GM19463 (cell line): Measurements from ENCODE around the gene ZDHHC1.
A peak's percentile ranks its signal among the peaks of the same experiment; 100 is the strongest.

Experiments used
- ATAC-seq: cut with Tn5 transposase; IDR thresholded peaks from one replicate; pipeline ENCODE4 v1.9.1; 2021; ENCODE audit warnings: mild to moderate bottlenecking, moderate library complexity; ENCODE audit not compliant: unreplicated experiment

ZDHHC1 gene

DNA sequence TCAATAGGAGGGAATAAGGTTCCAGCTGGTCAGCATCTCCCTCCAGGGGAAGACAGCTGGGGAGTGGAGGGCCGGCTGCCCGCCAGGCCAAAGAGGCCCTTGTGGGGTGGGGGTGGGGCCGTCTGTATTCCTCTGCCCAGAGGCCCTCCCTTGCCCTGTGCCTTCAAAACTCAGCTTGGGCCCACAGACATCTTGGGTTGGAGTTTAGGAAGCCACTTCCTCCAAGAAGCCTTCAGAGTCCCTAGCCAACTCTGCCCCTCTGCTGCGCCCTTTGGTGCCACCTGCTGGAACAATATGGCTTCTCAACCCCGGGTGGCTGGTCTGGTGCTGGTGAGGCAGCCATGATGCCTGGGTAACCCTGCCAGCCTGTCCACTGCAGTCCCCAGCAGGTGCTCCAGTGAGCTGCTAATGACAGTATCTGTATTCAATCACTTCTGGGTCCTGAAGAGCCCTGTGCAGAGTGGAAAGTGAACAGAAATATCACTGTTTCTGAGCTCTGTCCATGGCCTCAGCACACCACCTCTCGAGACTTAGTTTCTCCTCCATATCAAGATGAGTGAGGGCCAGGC is 31.3 kb upstream of the ZDHHC1 start:
- ATAC-seq, result peak; percentile 57

DNA sequence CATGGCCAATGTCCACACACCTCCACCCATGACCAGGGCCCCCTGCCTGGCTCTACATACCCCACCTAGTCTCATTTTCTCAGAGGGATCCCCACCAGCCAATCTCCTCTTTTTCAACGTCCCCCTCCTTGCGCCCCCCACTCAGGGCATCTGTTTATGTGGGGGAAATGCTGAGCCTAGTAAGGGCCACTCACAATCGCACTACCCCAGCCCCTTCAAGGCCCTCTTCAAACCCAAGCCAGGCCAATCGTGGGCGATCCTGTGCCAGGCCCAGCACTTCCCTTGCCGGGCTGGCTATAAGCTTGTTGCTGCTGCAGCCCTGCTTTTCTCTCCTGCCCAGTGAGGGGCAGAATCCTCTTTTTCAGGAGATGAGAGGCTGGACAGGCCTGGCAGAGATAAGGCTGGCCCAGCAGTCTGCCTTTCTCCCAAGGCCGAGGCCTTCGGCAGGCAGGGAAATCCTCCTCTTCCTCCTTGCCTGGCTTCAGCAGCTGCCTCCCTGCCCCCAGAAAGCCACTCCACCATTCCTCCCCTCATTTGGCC is 30.8 kb upstream of the ZDHHC1 start:
- no peak for ATAC-seq

DNA sequence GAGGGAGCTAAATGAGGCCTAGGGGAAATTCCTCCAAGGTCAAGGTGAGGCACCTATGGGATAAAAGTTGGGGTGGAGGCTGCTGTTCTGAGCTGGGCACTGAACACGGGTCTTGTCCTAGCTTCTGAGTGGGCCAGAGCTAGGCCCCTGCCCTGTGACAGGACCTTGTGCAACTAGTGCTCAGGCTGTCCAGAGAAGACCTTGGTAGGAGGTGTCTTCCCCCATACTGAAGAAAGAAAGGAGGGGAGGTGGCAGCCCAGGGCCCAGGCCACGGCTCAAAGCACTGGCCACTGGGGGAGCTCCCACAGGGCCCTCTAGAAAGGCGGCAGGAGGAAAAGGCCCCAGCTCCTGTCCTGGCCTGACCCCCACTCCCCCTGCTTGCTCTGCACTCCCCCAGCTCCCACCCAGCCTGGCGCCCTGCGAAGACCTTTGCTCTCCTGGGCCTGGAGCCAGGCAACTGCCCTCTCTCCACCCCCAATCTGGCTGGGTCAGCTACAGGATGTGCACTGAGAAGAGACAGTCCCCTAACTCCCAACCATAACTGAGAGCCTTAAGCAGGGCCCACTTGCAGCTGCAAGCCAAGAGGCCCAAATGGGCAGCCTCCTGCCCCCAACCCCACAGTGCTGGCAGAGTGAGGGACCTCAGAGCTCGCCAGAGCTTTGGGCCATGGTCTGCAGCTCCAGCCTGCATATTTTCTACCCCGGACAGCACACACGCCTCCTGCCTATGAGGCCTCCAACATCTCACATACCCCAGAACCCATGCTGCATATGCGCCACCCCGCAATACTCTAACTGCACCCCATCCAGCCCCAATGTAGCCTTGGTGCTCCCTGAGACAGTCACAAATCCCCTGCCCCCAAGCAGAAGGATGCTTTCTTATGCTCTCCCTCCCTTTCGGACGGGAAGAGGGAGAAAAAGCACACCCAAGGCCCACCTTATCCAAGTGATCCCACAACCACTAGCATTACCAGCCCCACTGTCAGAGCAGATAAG is 29.9 kb upstream of the ZDHHC1 start:
- no peak for ATAC-seq

DNA sequence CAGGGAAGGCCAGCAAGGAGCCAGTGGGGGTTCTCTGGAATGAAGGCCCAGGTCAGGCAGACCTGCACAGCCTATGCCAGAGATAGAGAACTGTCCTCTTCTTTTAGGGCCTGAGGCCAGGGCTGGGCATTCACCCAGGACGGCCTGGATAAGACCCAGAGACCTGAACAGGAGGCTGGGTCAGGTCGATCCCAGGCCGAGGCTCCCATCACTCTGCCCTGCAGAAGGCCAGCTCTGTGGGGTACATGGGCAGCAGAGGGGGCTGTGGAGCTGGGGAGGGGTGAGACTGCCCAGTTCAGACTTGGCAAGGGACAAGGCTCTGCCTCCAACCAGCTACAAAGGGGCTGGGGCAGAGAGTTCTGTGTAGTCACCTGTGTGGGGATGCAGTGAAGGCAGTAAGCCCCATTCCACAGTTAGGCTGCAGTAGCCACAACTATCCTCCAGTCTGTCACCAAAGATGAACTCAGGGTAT is 29.2 kb upstream of the ZDHHC1 start:
- no peak for ATAC-seq

DNA sequence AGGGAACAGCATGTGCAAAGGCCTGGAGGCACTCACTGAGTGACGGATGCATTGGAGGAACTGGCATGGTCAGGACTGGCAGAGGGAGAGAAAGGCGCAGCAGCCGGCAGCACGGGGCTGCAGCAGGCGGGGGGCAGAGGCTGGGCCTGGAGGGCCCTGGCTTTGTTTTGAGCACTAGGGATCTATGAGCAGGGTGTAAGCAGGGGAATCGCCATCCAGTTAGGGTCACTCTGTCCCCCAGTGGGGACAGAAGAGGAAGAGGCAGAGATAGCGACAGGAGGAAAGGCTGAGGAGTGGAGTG is 28.8 kb upstream of the ZDHHC1 start:
- no peak for ATAC-seq

DNA sequence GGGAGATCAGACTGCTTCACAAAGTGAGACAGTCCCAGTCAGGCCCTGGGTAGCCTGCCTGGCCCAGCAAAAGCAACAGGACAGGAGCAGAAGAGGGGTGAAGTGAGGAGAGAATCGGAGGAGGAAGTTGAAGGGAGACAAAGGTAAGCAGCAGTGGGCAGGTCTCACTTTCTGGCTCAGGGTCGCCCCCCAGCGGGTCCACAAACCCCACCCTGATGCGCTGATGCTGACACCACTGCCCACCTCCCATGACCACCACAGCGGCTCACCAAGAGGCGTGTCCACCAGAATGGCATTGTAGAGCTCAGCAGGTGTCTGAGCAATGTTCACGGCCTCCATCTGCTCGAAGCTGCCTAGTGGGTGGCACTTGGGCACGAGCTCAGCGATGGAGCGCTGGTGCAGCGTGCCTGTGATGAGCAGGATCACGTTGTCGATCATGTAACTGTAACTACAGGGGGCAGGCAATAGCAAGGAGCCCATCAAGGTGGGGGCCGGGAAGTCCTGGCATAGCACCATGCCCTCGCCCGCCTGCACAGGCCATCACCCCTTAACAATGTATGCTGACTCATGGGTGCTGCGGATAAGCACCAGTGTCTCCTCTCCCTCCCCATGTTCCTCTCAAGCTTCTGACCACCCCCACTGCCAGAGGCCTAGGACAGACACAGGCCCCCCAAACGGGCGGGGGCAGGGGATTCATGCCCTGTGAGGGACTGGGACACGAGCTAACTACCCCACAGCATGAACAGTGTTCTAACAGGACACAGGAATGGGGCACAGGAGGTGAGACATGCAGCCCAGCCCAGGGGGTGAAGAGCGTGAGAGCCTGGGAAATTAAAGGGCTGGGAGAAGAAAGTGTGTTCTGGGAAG is 28.2 kb upstream of the ZDHHC1 start:
- no peak for ATAC-seq

DNA sequence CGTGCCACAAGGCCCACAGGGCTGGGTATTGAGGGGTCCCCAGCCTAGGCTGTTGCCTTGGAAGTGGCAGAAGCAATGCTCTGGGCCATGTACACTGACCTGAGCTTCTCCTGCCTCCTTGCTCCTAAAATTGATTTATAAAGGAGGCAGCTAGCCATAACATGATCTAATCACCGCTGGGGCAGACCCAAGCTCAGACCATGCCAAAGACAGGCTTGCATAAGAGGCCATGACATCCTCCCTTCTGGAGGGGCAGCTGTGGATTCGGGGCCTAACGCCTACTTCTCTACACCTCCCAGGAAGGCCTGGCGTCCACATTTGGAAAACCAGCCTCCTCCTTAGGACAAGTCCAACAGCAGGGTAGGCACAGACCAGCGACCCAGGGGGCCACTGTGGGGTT is 27.0 kb upstream of the ZDHHC1 start:
- ATAC-seq, result no peak

DNA sequence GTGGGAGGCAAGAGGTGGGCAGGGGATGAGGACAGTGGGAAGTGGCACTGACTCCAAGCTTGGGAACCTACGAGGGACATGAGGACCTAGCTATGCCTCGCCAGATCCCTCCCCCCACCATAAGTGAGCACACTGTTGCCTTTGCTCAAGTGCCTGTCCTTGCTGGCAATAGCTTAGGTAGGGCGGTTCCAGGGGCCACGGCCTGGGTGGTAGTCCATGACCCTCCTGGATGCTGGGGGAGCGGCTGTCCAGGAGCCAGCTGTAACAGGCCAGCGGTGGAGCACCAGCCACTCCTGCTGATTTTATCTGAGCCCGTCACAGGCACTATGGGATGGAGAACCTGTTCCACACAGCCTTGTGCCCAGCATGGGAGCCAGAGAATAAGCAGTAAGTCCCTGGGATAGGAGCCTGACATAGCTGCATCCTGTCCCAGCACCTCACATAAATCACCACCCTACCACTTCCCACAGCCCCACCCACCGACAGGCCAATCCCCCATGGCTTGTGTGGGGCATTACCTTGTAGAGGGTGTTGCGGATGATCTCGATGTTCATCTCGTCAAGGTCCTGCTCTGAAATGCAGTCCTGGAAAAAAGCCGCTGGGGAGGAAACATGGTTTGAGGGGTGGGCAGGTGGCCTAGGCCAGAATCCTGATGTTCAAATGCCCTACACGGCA is 26.4 kb upstream of the ZDHHC1 start:
- no peak for ATAC-seq

DNA sequence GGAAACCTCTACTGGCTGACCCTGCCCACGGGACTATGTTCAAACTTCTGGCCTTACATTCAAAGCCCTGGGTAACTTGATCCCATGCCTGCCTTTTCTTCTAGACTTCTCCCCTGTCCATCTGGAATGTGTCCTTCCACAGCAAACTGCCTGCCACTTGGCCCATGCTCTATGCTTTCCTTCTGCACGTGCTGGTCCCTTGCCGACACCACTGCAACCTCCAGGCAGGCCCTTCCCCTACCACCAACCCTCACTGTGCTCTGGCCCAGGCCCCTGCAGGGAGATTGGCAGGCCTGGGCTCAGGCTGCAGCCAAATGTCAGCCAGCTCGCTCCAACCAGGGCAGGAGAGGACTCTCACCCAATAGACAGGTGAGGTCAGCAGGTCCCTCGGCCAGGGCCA is 25.6 kb upstream of the ZDHHC1 start:
- no peak for ATAC-seq

DNA sequence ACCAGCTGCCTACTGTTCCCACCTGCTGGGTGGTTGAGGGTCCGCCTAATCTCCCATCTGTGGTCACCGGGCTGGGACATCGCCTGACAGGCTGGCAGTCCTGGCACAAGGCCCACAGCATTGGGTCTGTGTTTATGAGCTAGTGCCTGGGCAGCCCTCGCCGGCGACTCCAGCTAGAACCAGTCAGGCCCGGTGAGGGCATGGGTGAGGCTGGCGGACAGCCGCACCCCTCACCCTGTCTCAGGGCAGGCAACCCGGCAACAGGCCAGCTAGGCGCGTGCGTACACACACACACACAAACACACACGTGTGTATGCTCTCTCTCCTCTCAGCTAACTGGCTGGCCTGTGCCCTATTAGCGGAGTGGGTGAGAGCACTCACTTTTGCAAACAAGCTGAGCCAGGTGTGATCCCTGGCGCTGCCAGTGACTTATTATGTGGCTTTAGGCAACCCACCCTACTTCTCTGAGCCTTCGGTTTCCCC is 25.0 kb upstream of the ZDHHC1 start:
- no peak for ATAC-seq

DNA sequence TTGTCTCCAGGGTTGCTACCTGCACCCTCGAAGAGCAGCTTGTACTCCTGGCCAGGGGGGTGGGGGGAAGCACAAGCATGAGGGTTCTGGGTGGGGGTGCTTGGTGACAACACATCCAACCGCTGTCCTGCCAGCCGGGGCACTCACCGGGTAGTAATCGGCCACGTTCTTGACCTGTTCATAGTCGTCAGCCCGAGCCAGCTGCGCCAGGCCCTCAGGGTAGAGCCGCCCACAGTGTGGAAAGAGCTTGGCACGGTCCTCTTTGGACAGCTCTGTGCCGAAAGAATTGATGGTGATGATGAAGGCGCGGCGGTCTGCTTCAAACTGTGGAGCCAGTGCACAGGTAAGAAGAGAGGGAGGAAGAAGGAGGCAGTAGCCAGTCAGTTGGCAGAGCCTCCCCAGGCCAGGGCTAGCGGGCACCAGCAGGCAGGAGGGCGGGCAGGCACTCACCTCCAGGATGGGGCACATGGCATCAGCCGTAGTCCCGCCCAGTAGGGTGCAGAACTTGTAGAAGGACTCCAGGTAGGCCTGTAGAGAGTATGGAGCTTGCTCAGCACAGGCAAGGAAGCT is 22.6 kb upstream of the ZDHHC1 start:
- no peak for ATAC-seq

DNA sequence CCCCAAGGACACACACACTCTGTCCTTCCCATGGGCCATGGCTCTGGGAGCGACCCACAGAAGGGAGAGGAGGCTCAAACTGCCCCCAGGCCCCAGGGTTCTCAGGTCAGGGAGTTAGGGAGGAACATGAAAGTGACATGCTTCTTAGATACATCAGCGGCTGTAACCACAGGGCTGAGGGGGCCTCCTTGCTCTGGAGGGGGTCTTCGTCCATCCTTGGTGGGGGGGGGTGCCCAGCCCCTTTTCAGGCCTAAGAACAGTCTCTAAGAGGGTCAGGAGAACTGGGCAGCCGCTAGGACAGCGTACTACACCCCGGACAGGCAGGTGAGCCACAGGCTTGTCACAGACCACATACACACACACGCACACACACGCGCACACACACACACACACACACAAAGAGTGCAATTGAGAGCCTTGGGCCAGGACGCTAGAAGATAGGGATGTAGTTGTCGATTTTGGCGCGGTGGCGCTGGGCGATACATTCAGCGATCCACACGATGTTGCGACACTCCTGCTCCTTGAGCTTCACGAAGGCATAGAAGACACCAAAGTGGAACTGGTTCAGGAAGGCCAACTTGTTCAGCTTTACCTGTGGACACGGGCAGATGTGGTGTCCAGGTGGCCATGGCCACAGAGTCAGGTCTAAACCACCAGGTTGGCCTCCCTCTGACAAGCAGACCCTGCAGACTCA is 22.0 kb upstream of the ZDHHC1 start:
- ATAC-seq, result no peak

DNA sequence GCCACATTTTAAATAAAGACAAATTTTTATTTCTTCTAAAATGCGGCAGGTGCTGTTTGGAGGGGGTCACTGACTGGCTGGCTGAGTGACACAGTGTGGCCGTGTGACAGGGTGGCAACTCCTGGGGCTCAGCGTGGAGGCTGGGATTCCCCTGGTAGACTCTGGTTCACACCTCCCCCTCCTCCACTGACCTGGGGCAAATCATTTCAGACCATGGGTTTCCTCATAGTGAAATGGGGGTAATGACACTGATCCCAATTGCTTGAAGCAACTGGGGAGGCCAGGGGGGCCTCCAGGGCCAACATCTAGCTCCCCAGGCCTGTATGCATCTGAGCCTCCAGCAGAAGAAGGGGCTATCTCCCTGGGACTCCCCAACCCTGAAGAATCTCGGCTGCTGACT is 21.2 kb upstream of the ZDHHC1 start:
- ATAC-seq, result no peak

DNA sequence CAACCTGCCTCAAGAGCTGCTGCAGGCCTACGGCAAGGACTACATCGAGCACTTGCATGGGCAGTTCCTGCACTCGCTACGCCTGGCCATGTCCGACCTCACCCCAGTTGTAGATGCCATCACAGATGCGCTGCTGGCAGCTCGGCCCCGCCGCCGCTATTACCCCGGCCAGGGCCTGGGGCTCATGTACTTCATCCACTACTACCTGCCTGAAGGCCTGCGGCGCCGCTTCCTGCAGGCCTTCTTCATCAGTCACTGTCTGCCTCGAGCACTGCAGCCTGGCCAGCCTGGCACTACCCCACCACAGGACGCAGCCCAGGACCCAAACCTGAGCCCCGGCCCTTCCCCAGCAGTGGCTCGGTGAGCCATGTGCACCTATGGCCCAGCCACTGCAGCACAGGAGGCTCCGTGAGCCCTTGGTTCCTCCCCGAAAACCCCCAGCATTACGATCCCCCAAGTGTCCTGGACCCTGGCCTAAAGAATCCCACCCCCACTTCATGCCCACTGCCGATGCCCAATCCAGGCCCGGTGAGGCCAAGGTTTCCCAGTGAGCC is 20.4 kb upstream of the ZDHHC1 start:
- no peak for ATAC-seq

DNA sequence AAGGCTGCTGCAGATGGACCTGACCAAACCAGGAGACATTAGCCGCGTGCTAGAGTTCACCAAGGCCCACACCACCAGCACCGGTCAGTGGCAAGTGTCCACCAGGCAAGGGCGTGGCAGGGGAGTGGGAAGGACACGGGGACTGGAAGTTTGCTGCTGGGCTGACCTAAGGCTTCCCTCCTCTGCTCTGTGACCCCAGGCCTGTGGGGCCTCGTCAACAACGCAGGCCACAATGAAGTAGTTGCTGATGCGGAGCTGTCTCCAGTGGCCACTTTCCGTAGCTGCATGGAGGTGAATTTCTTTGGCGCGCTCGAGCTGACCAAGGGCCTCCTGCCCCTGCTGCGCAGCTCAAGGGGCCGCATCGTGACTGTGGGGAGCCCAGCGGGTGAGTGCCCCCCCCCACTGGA is 19.5 kb upstream of the ZDHHC1 start:
- no peak for ATAC-seq

DNA sequence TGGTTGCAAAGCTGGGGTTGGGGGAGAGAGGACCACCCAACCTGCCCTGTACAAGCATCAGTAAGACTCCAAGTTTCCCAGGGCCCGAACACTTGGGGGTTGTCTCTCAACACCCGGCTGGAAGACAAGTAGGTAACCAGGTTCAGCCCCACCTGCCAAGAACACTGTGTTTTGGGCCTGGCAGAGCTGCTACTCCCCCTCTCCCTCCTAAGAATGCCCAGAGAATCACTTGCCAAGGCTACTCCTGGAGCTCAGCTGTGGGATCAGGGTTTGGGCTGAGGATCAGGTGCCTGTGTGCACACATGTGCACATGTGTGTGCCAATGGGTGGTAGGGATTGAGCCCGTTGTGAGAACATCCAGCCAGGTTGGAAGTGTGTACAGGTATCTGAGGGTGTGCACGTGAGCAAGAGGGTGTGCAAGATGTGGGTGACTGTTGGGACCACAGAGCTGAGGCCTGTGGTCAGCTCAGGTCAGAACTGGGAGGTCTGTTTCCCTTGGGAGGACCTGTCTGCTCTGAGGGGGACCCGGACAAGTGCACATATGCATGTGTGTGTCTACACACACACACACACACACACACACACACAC is 16.9 kb upstream of the ZDHHC1 start:
- no peak for ATAC-seq

DNA sequence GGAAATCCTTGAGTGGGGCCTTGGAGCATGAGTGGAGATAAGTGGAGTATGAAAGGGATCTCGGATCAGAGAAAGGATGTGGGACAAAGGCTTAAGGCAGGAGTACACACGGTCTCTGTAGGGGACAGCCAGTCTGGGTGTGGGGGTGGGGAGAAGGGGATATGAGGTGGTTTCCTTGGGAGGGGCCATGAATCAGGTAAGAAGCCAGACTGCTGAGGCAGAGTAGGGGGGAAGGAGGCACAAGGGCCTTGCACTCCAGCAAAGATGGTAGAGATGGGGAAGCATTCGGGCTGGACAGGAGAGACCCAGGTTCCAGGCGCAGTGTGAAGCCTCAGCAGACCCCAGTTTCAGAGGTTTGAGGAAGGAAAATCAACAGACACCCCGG is 16.2 kb upstream of the ZDHHC1 start:
- no peak for ATAC-seq

DNA sequence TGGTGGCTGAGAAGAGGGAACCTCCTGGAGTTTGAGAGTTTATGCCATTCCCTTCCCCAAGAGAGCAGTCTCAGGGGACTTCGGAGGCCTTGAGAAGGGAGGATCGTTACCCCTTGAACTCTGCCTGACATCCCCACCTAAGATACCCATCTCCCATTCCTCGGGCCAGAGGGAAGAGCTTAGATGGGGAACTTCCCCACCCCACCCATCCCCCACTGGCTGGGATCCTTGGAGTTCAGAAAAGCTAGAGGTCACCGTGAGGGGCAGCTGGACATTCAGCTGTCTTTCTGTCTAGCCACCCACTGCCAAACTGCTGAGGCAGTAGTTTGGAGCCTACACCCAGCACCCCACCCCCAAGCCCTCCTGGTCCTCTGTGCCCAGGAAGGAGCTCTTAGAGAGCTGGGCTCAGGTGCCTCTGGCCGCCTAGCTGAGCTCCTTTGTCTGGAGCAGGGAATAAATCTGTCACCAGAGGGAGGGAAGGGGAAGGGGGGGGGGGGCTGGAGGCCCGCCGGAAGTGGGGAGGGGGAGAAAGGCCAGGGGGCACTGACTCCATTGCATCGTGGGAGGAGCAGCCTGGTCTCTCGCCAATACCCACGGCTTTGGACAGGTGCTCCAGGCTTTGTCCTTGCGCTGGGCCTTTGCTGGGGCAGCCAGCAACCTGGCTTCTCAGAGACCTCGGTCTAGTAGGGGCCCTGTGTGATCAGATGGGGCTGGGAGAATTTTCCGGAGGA is 15.7 kb upstream of the ZDHHC1 start:
- no peak for ATAC-seq
